Transverse colon (tissue), 4 donors: ENCODE data around the gene CREBBP.

Experiments used
- EP300 ChIP-seq: sonication (generic); formaldehyde crosslinking; IDR thresholded peaks from one replicate; pipeline ENCODE4 v1.6.1; 2017; ENCODE audit warnings: antibody characterized with exemption, low read depth
- POLR2A ChIP-seq: fragments of 450-650 bp; IDR thresholded peaks from one replicate; pipeline ENCODE4 v1.6.1; 2016; ENCODE audit warnings: antibody characterized with exemption, mild to moderate bottlenecking, moderate library complexity
- POLR2AphosphoS5 ChIP-seq, 3 donors: sonication (generic); formaldehyde crosslinking; IDR thresholded peaks; one replicate each; pipeline ENCODE4 v1.6.1; 2016; ENCODE audit warnings: antibody characterized with exemption in 3 of 3
- TF ChIP-seq, protein P1 (sequence below), 5 experiments: fragments of 200-600 bp in 3 of 5; fragments of 450-650 bp in 2 of 5; sonication (generic) in 3 of 5; IDR thresholded peaks; 1 replicate in 2 of 5; 2 replicates in 3 of 5; pipeline ENCODE4 v1.5.1; 2016 to 2017; ENCODE audit warnings: antibody characterized with exemption in 5 of 5, inconsistent platforms in 3 of 5, mild to moderate bottlenecking in 2 of 5, moderate library complexity in 1 of 5

DNA sequence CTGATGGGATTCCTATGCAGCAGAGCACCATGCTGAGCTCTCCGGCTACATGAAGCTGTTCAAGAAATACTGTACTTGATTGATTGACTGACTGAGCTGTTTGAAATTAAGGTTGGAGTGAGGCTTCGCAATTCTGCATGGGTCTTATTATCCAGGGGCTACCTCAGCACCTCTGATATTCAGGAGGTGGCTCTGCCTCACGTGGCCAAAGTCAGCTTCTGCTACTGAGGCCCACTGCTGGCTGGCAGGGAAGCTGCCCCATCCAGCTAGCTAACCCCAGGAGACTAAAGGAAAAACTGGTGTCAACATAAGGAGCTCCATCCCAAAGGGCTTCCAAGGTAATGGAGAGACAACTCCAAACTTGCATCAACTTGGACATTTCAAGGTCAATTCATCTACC is 97.0 kb downstream of the CREBBP start:
- no peak for TF ChIP-seq POLR2A
- TF ChIP-seq, protein P1, sequence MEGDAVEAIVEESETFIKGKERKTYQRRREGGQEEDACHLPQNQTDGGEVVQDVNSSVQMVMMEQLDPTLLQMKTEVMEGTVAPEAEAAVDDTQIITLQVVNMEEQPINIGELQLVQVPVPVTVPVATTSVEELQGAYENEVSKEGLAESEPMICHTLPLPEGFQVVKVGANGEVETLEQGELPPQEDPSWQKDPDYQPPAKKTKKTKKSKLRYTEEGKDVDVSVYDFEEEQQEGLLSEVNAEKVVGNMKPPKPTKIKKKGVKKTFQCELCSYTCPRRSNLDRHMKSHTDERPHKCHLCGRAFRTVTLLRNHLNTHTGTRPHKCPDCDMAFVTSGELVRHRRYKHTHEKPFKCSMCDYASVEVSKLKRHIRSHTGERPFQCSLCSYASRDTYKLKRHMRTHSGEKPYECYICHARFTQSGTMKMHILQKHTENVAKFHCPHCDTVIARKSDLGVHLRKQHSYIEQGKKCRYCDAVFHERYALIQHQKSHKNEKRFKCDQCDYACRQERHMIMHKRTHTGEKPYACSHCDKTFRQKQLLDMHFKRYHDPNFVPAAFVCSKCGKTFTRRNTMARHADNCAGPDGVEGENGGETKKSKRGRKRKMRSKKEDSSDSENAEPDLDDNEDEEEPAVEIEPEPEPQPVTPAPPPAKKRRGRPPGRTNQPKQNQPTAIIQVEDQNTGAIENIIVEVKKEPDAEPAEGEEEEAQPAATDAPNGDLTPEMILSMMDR (IDR thresholded peaks at IDR 0.05) = no peak
- no peak for TF ChIP-seq POLR2AphosphoS5 (IDR thresholded peaks at IDR 0.05)
- TF ChIP-seq EP300 = no peak
